Measurements from ENCODE around the gene SPRED1.

Gene SPRED1

GRCh38 chr15:38213356-38213755 is 39.3 kb upstream of the SPRED1 start:
- Histone ChIP-seq H3K4me2 (peak overlapping the region in 3 of 11 experiments; percentile 16 to 51 (median 49); a peak in 5 of 22 replicates), H3K9ac (no peak overlapping the region), H4K20me1 (no peaks in the 10 kb centered on the region), H3K27ac (no peak overlapping the region), H3K4me3 (no peak overlapping the region), H3K27me3 (no peaks in the 10 kb centered on the region), H3K4me1 (peaks cover 23 to 48% (median 26%) of the 10 kb centered on the region in 10 experiments), H3K9me3 (replicated peaks in 1 of 11) (no peaks in the 10 kb centered on the region), H3K36me3 (no peaks in the 10 kb centered on the region)
- TF ChIP-seq Cebpa-rat (IDR thresholded peaks at IDR 0.05) = no peak

- no peaks in the 10 kb centered on the region for H3K36me3 ChIP-seq
- no peaks in the 10 kb centered on the region for H4K20me1 ChIP-seq
- no peaks in the 10 kb centered on the region for H3K27me3 ChIP-seq
- no peak overlapping the region for H3K4me3 ChIP-seq
- H3K4me1 ChIP-seq = peaks cover 24 to 52% (median 28%) of the 10 kb centered on the region in 10 experiments
- H3K27ac ChIP-seq = no peak overlapping the region
- no peak overlapping the region for H3K9ac ChIP-seq
- TF ChIP-seq Cebpa-rat (IDR thresholded peaks at IDR 0.05) = no peak
- peak overlapping the region in 6 of 11 experiments; percentile 1 to 78 (median 68); a peak in 8 of 22 replicates for H3K4me2 ChIP-seq
- H3K9me3 ChIP-seq (replicated peaks in 1 of 11) = no peaks in the 10 kb centered on the region
Observed at GRCh38 chr15:38215707-38216106, 36.9 kb upstream of the SPRED1 start.

- H3K36me3 ChIP-seq = no peaks in the 10 kb centered on the region
- H3K9ac ChIP-seq = no peak overlapping the region
- no peak overlapping the region for H3K27ac ChIP-seq
- no peaks in the 10 kb centered on the region for H3K27me3 ChIP-seq
- H3K4me3 ChIP-seq = no peak overlapping the region
- TF ChIP-seq Cebpa-rat (IDR thresholded peaks at IDR 0.05) = no peak
- H3K4me2 ChIP-seq = peak overlapping the region; percentile 62 to 78 (median 70)
- H4K20me1 ChIP-seq = no peaks in the 10 kb centered on the region
- no peaks in the 10 kb centered on the region for H3K9me3 ChIP-seq (replicated peaks in 1 of 11)
- peaks cover 24 to 56% (median 29%) of the 10 kb centered on the region in 10 experiments for H3K4me1 ChIP-seq
Observed at GRCh38 chr15:38216763-38217162, 35.9 kb upstream of the SPRED1 start.

- no peaks in the 10 kb centered on the region for H3K9me3 ChIP-seq (replicated peaks in 1 of 11)
- H3K4me3 ChIP-seq = no peak overlapping the region
- no peaks in the 10 kb centered on the region for H3K27me3 ChIP-seq
- H3K27ac ChIP-seq = peak overlapping the region in 7 of 11 experiments; percentile 11 to 43 (median 27); a peak in 9 of 22 replicates
- H3K4me2 ChIP-seq = peak overlapping the region; percentile 62 to 78 (median 70)
- no peaks in the 10 kb centered on the region for H3K36me3 ChIP-seq
- TF ChIP-seq Cebpa-rat (IDR thresholded peaks at IDR 0.05) = no peak
- H4K20me1 ChIP-seq = no peaks in the 10 kb centered on the region
- H3K4me1 ChIP-seq = peaks cover 24 to 53% (median 29%) of the 10 kb centered on the region in 10 experiments
- H3K9ac ChIP-seq = no peak overlapping the region; a peak in 1 of 22 replicates
Observed at GRCh38 chr15:38217191-38217595, 35.4 kb upstream of the SPRED1 start.

DNA sequence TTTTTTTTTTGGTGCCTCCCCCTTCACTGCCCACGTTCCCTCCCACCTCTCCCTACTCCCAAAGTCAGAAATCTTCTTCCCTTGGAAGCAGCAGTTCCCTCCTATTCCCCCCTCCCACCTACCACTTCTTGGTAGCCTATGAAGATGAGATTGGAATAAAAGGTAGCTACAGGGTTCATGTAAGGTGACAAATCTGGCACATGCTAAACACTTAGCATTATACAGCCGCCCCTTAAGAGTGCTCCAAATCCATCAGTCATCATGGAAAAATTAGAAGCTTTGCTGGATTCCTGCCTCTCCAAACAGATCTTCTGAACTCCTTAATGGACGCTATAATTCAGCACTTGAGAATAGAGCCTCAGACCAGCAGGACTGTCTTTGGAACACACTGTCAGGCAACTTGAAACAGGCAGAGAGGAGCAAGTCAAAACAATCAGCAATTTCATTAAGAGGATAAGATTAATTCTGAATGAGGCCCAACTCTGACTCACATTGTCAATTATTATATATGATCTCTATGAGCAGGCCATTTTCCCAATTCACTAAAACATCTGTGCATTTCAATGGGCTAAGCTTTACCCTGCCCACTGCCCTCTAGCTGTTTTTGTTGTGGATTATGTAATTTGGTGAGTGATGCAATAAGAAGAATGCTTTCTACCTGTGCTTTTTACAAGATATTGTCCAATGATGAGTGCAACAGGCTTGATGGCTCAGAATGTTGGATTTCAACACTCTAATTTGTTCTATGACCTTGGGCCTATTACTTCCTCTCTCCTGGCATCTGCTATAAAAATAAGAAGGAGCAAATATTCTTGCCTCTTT is 34.6 kb upstream of the SPRED1 start:
- Histone ChIP-seq H3K36me3 (no peaks in the 10 kb centered on the region), H4K20me1 (no peaks in the 10 kb centered on the region), H3K27ac (peak overlapping the region in 6 of 11 experiments; percentile 11 to 41 (median 22); a peak in 9 of 22 replicates), H3K9ac (no peak overlapping the region; a peak in 1 of 22 replicates), H3K4me3 (no peak overlapping the region), H3K4me2 (peak overlapping the region; percentile 62 to 78 (median 70); a peak in 21 of 22 replicates), H3K4me1 (peaks cover 24 to 45% (median 29%) of the 10 kb centered on the region in 10 experiments), H3K9me3 (replicated peaks in 1 of 11) (no peaks in the 10 kb centered on the region), H3K27me3 (no peaks in the 10 kb centered on the region)
- TF ChIP-seq Cebpa-rat (IDR thresholded peaks at IDR 0.05) = no peak

DNA sequence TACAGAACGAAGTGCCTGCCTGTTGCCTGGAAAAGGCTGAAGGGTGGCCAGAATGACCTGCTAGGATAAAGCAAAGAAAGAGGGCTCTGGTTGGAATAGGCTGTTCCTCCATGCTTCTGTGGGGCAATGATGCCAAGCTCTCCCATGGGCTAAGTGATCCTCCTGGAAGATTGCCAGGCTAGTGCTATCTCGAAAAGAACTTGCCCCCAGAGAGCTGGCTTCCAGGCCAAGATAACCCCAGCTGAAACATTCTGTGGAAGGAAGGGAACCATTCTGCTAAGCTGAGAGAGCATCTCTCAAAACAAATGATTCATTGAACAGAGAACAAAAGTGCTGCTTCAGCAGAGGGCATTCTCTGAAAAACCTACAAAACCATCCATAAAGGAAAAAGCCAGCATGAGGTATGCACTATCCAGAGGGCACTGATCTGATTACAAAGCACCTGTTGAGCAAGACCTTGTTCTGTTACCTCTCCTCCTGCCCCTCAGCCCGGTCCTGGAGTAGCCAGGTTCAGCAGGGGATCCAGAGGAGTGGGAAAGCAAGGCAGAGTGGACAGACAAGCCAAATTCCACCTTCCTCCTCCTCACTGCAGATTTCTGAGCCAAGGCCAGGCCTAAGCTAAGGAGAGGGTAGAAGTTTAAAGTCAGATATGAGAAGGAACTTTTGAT is 31.9 kb upstream of the SPRED1 start:
- Histone ChIP-seq H3K27me3 (no peaks in the 10 kb centered on the region), H3K9ac (no peak overlapping the region), H3K4me1 (peaks cover 24 to 37% (median 29%) of the 10 kb centered on the region in 10 experiments), H3K27ac (no peak overlapping the region), H3K36me3 (no peaks in the 10 kb centered on the region), H3K4me2 (peak overlapping the region in 3 of 11 experiments; percentile 30 to 54 (median 53); a peak in 5 of 22 replicates), H3K4me3 (no peak overlapping the region), H3K9me3 (replicated peaks in 1 of 11) (no peaks in the 10 kb centered on the region), H4K20me1 (no peaks in the 10 kb centered on the region)
- TF ChIP-seq Cebpa-rat (IDR thresholded peaks at IDR 0.05) = no peak

DNA sequence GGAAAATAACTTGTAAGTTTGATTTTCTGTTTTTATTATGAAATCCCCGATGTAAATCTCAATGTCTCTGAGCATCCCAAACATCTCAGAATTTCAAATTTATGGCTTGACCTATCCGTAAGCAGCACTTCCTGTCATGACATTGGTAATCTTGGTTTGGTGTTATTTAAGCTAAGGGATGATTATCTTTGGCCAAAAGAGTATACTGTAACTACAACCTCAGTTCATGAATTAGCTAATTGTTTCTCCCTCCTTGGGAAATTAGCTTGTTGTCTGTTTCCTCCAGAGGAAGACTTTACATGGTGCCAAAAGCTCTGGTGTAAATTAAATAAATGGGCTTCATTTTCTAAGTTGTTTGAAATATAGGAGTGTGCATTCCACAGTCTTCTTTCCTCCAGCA is 28.1 kb upstream of the SPRED1 start:
- TF ChIP-seq Cebpa-rat (IDR thresholded peaks at IDR 0.05) = no peak
- Histone ChIP-seq H3K36me3 (no peaks in the 10 kb centered on the region), H3K4me1 (peaks cover 0 to 30% (median 3%) of the 10 kb centered on the region in 10 experiments; a peak in 9 of 20 replicates), H3K4me3 (no peak overlapping the region), H3K27ac (no peak overlapping the region), H3K9ac (no peak overlapping the region), H3K4me2 (no peak overlapping the region), H3K27me3 (no peaks in the 10 kb centered on the region), H4K20me1 (no peaks in the 10 kb centered on the region), H3K9me3 (replicated peaks in 1 of 11) (no peaks in the 10 kb centered on the region)

DNA sequence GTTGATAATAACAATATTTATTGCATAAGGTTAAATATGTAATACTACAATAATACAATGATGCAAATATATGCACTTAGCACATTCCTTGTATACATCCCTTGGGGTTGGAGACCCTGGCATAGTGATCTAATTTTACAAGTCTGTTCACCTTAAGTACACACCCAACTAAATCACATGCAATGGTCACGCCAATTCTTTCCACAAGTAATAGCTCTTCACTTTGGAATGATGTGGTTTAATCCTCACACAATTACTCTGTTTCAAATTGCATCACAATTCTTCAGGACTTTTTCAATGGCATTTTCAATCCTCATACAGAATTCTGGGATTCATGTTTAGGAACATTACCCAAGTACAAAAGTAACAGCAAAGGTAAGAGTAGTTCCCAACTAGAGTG is 27.3 kb upstream of the SPRED1 start:
- no peak overlapping the region for H3K9ac ChIP-seq
- H3K4me3 ChIP-seq = no peak overlapping the region
- no peak for TF ChIP-seq Cebpa-rat (IDR thresholded peaks at IDR 0.05)
- H3K4me2 ChIP-seq = no peak overlapping the region
- no peaks in the 10 kb centered on the region for H4K20me1 ChIP-seq
- peaks cover 0 to 37% (median 3%) of the 10 kb centered on the region in 10 experiments; a peak in 9 of 20 replicates for H3K4me1 ChIP-seq
- no peaks in the 10 kb centered on the region for H3K27me3 ChIP-seq
- H3K27ac ChIP-seq = no peak overlapping the region
- H3K36me3 ChIP-seq = no peaks in the 10 kb centered on the region
- no peaks in the 10 kb centered on the region for H3K9me3 ChIP-seq (replicated peaks in 1 of 11)

DNA sequence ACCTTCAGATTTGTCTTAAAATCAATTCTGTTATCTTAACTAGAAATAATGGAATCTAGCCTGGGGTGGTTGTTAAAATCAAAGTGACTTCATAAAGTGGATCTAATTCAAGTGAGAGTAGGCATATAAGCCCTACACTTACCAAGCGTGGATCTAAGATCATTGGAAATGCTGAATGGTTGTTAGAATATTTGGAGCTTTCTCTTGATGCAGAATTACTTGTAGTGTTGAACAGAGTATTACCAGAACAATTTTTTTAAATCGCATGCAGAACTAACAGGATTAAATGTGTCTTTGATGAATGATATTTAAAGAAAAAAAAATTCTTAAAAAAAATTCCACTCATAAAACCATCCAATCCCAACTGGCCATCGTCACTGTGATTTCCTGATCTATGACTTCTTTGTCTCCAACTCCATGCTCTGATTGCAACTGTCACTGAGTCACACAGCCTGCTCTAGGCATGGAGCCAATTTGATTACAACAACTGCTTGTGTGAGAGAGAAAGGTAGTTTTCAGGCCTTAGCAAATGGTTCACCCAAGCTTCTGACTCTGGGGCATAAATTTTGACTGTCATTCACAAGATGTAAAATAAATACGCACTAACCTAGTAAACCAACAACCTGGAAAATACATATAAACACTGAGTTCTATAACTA is 25.9 kb upstream of the SPRED1 start:
- Histone ChIP-seq H3K4me1 (peaks cover 0 to 33% (median 2%) of the 10 kb centered on the region in 10 experiments; a peak in 8 of 20 replicates), H4K20me1 (no peaks in the 10 kb centered on the region), H3K4me2 (peak overlapping the region in 1 of 11 experiments; percentile 9; a peak in 1 of 22 replicates), H3K4me3 (no peak overlapping the region), H3K36me3 (no peaks in the 10 kb centered on the region), H3K27me3 (no peaks in the 10 kb centered on the region), H3K9me3 (replicated peaks in 1 of 11) (no peaks in the 10 kb centered on the region), H3K9ac (no peak overlapping the region), H3K27ac (no peak overlapping the region)
- TF ChIP-seq Cebpa-rat (IDR thresholded peaks at IDR 0.05) = no peak
